Fibroblast of skin of right quadriceps (primary cell): Measurements from ENCODE around the gene ARHGAP12.
"Not testable (repeated sequence)": the region's sequence is repeated elsewhere in the genome, so short reads cannot be mapped to it uniquely, and the experiment has no call there.

Experiments used
- DNase-seq: peaks from one replicate; pipeline ENCODE4 v3.0.0-alpha.2; 2013

Gene ARHGAP12

DNA sequence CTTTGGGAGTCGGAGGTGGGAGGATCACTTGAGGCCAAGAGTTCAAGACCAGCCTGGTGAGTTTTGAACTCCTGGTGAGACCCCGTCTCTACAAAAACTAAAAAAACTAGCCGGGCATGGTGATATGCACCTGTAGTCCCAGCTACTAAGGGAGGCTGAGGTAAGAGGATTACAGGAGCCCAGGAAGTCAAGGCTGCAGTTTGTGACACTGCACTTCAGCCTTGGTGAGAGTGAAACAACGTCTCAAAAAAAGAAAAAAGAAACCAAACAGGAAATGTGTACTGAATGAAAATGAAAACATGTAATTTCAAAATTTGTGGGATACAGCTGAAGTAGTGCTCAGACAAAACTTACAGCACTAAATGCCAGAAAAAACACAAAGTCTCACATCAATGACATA lies 7.6 kb downstream of the ARHGAP12 start:
- DNase-seq, result no peak

DNA sequence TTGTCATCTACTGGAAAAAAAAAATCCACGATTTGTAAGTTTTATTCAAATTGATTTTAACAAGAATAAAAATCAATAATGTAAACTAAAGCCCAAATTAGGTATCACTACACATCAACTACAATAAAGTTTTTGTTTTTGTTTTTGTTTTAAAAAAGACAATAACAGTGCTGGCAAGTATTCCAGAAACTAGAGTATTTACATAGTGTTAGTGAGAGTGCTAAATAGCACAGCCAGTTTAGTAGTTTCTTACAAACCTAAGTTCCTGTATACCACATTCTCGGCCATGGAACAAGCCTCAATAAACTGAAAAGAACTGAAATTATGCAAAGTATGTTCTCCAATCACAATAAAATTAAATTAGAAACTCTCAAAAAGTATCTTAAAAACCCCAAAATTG lies 8.1 kb downstream of the ARHGAP12 start:
- DNase-seq, result no peak

DNA sequence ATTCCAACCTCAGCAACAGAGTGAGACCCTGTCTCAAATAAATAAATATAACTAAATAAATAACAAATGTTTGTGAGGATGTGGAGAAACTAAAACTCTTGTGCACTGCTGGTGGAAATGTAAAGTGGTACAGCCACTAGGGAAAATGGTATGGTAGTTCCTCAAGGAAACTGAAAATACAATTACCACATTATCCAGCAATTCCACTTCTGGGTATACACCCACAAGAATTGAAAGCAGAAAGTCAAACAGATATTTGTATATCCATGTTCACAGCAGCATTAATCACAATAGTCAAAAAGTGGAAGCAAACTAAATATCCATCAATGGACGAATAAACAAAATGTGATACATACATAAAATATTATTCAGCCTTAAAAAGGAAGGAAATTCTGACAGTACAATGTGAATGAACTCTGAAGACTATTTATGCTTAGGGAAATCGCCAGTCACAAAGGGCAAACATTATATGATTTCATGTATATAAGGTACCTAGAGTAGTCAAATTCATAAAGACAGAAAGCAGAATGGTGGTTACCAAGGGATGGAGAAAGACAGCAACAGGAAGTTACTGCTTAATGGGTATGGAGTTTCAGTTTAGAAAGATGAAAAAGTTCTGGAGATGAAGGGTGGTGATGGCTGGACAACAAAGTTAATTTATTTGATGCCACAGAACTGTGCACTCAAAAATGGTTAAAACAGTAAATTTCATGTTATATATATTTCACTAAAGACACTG lies 9.8 kb downstream of the ARHGAP12 start:
- DNase-seq, result no peak

GRCh38 chr10:31914370-31914769 lies 14.3 kb downstream of the ARHGAP12 start:
- DNase-seq, result no peak

- DNase-seq, result peak; percentile 51
These were observed 15.5 kb downstream of the ARHGAP12 start for GRCh38 chr10:31912898-31913850.

- DNase-seq, result peak; percentile 23
These were observed 16.3 kb downstream of the ARHGAP12 start for GRCh38 chr10:31912289-31912688.

DNA sequence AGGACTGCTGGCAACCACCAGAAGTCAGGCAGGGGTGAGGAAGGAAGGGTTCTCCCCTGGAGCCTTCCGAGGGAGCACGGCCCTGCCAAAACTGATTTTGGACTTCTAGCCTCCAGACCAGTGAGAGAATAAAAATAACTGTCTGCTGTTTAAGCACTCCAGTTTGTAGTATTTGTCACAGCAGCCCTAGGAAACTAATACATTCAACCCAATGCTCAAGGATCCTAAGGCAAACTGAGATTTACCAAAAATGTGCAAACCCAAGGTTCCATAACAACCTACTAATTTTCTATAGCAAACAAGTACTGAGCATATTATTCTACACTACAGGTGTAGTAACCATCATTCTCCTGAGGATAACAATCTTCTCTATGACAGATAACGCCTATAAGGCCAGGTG lies 18.6 kb downstream of the ARHGAP12 start:
- DNase-seq, result no peak

GRCh38 chr10:31908157-31908556 lies 20.5 kb downstream of the ARHGAP12 start:
- DNase-seq, result no peak

DNA sequence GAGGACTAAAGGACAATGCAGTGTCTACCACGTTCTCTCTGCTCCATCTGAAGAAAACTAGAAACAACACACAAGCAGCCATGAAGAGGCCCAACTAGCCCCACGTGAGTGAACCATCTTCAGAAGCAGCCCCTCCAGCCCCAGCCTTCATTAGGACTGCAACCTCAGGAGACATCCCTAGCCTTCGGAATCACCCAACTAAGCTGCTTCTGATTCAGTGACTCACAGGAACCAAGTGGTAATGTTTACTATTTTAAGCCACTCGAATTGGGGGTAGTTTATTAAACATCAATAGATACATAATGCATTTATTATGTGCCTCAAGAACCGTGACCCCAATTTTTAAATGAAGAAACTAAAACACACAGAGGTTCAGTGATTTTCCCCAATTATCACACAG lies 22.6 kb downstream of the ARHGAP12 start:
- no peak for DNase-seq

DNA sequence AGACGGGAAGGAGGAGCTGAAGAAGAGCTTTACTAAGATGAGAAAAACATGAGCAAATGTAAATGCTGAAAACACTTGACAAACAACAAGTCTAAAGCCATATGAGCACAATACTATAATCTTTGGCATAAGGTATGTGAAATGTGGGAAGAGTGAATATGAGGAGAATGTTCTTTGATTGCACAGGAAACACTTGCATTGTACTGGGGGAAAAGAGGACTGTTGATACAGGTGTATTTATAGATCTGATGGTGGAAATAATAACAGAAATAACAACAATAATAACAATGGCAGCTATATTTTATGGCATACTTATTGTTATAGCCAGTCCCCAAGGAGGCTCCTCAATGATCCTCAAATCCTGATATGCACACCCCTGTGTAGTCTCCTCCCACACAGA lies 23.0 kb downstream of the ARHGAP12 start:
- no peak for DNase-seq

GRCh38 chr10:31902625-31903024 lies 26.0 kb downstream of the ARHGAP12 start:
- DNase-seq, result no peak

GRCh38 chr10:31897506-31897905 lies 31.1 kb downstream of the ARHGAP12 start:
- DNase-seq, result peak; percentile 50

- DNase-seq, result peak; percentile 47
These were observed 31.7 kb downstream of the ARHGAP12 start for GRCh38 chr10:31896968-31897384.

DNA sequence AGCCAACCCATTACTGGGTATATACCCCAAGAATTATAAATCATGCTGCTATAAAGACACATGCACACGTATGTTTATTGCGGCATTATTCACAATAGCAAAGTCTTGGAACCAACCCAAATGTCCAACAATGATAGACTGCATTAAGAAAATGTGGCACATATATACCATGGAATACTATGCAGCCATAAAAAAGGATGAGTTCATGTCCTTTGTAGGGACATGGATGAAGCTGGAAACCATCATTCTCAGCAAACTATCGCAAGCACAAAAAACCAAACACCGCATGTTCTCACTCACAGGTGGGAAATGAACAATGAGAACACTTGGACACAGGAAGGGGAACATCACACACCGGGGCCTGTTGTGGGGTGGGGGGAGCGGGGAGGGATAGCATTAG lies 32.9 kb downstream of the ARHGAP12 start:
- DNase-seq, result not testable (repeated sequence)

DNA sequence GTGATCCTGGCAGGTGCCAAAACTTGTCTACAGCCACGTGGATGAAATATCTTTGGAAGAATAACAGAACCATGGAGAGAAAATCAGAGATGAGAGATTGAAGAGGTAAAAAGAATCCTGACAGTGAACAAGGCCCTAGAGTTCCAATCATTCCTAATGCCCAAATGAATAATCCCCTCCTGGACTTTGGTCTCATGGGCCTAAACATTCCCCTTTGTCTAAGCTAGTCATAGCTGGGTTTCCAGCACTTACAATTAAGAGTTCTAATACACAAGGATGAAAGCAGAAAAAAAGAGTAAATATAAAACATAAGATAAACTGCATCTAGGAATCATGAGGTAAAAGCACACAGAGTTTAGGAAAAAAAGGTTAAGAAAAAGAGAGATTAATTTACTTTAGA lies 40.2 kb downstream of the ARHGAP12 start:
- no peak for DNase-seq

DNA sequence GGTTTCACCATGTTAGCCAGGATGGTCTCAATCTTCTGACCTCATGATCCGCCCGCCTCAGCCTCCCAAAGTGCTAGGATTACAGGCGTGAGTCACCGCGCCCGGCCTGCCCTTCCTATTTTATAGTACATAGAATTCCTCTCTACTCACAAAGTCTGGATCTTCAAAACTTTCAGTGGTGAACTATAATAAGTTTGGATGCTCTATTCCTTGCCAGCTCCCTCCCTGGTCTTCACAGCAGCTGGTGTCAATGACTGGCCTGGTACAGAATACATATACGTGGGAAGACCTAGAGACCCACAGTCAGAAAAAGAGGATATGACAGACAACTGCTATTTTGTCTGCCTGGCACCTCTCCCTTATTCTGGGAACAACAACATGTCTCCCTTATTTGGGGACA lies 40.8 kb downstream of the ARHGAP12 start:
- DNase-seq, result no peak

DNA sequence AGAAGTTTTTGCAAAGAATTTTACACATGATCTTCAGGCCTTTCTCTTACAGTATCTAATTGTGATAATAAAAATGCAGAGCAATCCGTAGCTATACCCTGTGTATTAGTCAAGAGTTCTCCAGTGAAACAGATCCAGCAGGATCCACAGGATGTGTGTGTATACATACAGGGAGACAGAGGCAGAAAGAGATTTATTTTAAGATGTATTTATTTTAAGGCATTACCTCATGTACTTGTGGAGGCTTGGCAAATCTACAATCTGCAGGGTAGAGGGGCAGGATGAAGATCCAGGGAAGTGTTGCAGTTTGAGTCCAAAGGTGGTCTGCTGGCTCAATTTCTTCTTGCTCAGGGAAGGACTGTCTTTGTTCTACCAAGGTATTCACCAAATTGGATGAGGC lies 41.7 kb downstream of the ARHGAP12 start:
- no peak for DNase-seq

DNA sequence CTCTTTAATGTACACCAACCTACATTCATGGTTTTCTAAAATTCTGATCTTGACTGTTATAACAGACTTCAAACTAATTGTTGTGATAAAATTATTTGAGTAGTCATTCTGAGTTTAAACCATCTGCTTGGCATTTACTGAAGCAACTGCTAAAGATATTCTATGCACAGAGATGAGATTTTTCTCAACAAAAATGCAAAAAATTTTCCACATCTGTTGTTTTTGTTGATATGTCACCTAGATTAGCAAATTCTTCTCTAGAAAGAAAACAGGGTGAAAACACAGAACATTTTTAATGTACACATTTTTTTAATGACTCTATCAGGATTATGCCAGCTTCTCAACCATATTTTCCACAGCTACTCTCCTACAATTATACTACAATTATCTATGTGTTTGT lies 42.7 kb downstream of the ARHGAP12 start:
- no peak for DNase-seq

DNA sequence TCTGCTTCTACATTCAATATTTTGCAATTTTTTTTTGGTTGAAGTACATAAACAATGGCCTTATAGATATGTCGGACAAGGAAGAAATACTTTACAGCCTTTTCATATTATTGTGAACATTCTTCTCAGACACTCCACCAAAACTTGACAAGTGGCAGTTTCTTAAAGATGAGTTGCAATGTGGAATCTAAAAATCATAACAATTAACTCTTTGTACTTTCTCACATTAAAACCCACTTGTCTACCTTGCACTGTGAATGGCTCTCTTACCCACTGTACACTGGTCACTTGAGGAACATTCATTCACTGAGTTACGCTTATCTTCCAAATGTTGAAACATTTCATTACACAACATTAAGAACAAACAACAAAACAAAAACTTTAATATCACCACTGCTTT lies 44.2 kb downstream of the ARHGAP12 start:
- DNase-seq, result no peak

DNA sequence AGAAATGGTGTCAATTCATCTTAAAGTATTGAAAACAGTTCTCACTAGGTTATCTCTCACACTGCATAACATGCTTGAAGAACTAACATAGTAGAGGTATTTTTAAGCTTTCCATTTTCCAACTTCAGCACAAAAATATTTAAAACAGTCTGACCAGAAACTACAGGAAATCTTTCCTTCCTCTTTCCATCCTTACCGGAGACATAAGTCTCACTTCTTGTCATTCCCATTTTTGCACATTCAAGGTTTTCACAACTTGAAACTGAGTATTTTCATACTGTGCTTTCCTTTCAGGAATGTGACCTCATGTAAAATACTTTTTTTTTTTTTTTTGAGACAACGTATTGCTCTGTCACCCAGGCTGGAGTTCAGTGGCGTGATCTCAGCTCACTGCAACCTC lies 45.2 kb downstream of the ARHGAP12 start:
- DNase-seq, result no peak

DNA sequence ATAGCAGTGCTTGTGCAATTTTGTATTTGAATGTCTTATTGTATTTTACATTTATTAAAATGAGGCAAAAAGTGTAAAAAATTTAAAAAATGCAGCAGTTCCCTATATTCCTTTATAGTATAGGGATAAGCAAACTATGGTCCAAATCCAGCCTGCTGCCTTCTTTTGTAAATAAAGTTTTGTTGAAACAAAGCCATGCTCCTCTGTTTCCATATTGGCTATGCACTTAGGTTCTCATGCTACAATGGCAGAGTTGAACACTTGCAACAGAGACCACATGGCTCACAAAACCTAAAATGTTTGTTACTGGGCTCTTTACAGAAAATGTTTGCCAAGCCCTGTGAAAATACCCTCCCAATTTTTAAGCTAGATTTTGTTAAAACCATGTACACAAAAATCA lies 50.1 kb downstream of the ARHGAP12 start:
- no peak for DNase-seq

- DNase-seq, result peak; percentile 41
These were observed 51.8 kb downstream of the ARHGAP12 start for GRCh38 chr10:31876652-31877352.

DNA sequence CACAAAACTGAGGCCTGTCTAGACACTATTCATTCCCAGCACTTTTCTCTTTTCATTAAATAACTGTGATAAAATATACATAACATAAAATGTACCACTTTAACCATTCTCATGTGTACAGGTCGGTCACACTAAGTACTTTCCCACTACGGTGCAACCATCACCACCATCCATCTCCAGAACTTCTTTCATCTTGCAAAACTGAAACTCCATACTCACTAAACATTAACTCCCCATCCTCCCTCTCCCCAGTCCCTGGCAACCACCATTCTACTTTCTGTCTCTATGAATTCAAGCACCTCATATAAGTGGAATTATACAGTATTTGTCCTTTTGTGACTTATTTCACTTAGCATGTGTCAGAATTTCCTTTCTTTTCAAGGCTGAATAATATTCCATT lies 53.0 kb downstream of the ARHGAP12 start:
- DNase-seq, result no peak

GRCh38 chr10:31873724-31874123 lies 54.9 kb downstream of the ARHGAP12 start:
- no peak for DNase-seq
